Colon (tissue), 2 donors: Measurements from ENCODE around the gene UBE2D3.
A peak's percentile ranks its signal among the peaks of the same experiment; 100 is the strongest.
"Not testable (repeated sequence)": the region's sequence is repeated elsewhere in the genome, so short reads cannot be mapped to it uniquely, and the experiment has no call there.

Experiments used
- FAIRE-seq: peaks from 2 replicates; lab custom pipeline; 2012; peaks lifted over from hg19 to GRCh38; lab: Jason Lieb, UNC
- donor health status: control.
- donor health status: control.

UBE2D3 gene

GRCh38 chr4:102829803-102830202 lies 2.5 kb upstream of the UBE2D3 start:
- no peak for FAIRE-seq

- no peak for FAIRE-seq
Observed at GRCh38 chr4:102828497-102828808, 1.1 kb upstream of the UBE2D3 start.

GRCh38 chr4:102827674-102828496 lies 534 bp upstream of the UBE2D3 start:
- peak; percentile 24 for FAIRE-seq

- no peak for FAIRE-seq
Observed at GRCh38 chr4:102826105-102826889, 1.1 kb downstream of the UBE2D3 start.

DNA sequence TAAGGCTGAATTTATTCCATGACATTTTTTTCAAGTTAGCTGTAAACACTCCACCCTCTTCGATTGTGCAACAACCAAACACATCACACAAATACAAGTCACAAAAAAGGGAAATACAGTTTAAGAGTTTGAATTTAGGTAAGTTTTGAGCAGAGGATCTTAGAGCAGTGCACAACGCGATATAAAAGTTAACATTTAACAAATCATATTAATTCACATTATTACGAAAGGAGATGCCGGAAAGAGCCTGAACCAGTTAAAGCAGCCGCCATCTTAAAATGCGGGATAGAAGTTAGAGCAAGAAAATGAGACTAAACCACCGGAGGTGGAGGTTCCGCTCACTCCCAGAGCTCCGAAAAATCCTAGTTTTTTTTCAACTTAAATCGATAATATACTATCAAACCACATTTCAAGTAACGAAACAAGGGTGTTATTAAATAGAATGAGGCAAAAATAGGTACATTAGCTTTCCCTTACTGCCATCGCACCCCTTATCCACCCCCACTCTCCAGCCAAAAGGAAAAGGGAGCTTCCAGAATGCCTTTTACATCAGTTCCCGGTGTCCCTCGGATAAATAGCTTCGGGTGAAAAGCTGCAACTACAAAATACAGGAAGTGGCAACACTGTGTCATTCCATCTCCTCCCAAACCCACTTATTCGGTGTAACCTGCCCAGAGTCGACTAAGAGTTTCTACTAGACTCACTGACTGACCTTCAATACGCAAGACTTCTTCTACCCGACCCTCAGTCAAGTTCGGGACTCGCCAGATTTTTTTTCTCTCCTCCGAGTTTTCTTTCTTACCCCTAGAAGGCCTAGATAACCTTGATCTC lies 1.9 kb downstream of the UBE2D3 start:
- peak; percentile 14 for FAIRE-seq

GRCh38 chr4:102824398-102824797 lies 3.0 kb downstream of the UBE2D3 start:
- no peak for FAIRE-seq

DNA sequence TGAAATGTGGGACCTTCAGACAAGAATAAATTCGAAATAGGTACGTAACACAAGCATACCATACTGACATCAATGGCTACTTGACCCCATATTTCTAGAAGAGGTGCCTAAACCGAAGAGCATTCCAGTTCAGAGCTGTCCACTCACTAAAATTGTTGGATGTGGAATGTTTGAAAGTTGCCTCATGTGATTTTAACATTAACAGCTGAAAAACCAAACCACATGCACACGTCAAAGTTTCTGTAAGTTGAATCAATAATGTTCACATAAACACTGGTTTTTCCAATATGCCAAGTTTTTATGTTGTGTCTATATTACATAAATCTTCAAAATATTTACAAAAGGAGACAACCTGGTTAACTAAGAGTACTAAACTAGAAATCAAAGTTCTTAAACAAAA lies 3.5 kb downstream of the UBE2D3 start:
- FAIRE-seq: no peak

- FAIRE-seq: no peak
Observed at GRCh38 chr4:102823464-102823863, 3.9 kb downstream of the UBE2D3 start.

DNA sequence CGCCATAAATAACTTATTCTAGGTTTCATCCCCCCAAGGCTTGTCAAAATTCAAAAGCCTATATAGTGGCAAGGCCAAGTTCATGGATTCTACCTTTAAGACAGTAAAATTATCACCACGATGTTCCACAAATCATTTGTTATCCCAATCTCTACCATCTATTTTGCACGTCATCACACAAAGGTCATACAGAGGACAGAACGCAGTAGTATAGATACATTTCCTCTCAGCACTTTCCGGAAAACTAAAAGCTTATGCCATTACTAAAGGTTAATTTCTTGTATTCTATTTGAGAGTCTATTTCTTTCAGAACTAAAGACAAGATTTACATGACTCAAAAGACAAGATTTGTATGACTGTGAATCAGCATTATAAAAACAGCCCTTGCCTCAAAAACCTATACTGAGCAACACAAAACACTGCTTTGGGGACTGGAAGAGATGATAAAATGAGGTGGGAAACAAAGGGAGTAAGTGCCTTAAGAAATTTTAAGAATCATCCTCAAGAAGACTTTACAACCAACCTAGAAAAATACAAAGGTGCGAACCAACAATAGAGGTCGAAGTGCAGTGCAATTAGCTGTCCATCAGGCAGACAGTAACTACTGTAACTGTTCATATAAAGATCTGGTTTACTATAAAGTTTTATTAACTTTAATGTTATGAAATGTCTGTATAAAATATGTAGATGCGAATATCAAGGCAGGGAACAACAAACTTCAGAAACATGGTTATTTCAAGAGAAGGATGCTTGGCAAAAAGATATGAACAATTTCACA lies 7.6 kb downstream of the UBE2D3 start:
- FAIRE-seq: no peak

GRCh38 chr4:102819100-102819499 lies 8.3 kb downstream of the UBE2D3 start:
- FAIRE-seq: not testable (repeated sequence)

DNA sequence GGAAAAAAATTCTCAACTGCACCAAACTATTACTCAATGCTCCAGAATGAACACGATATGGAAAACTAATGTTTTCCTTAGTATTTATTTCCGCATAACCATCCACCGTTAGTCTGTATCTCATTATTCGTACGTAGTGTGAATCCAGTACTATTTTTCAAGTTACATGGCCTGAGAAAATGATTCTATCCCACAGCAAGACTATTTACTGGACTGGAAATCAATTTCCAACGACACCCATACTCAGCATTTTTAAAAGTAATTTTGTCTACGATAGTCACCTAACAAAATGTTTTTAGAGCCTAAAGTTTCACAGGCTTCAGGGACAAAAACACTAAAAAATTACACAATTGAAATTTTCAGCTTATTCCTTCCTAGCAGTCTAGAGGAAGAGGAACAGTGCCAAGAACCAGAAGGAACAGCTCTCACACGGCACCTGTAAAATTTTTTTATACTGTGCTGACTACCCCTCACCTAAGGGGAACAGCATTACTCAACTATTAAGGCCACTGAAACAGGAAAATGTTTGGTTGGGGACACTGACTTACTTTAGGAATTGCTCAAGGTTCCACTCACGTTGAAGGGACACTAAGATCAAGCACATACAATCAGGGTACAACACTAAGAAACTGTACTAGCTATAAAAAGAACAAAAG lies 9.6 kb downstream of the UBE2D3 start:
- FAIRE-seq: no peak

GRCh38 chr4:102817021-102817605 lies 10.2 kb downstream of the UBE2D3 start:
- FAIRE-seq: no peak

DNA sequence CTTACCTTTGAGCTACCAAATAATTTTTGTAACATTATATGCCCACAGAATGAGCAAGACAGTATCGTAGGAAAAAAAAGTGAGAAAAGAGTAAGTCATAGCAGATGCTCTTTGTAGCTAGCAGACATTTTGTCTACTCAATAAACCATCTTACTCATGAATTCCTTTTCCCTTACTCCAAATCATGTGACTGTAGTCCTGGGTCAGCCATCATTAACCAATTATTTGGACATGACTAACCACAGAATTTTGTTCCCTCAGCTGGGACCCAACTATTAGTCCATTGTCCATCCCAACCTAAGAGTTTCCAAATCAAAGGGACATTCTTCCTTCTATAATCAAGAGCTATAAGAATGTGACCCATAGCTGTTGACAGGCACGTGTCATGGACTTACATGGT lies 11.4 kb downstream of the UBE2D3 start:
- FAIRE-seq: no peak

DNA sequence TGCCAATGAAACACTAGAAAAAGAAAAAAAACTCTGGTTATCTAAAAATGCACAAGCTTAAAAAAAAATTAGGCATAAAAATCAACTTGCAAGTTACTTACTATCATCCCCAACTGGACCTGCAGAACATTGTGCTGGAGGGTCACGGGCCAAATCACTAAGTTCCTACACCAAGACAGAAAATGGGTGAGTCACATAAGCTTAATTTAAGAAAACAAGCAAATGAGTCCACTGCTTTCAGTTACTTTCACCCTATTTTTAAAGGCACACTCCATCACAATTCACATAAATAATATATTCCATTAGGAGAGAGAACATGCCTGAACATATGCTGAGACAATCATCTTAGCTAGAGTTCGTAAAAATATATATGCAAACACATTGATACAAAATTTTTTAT lies 17.7 kb downstream of the UBE2D3 start:
- no peak for FAIRE-seq

DNA sequence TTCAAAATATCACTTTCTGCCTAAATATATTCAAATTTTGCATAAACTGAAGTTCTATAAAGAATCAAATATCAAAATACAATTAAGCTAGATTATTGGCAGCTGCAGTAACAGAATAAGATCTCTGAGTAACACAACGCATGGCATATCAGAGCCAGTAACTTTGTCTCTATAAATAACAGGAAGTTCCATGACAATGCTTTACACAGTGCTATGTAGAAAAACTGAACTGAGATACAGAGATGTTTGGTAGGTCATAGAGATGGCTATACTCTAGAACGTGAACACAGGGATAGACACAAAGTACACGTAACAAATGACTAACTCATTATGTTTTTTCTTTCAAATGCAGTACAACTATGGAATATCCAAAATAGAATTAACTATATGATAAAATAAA lies 18.2 kb downstream of the UBE2D3 start:
- no peak for FAIRE-seq

- FAIRE-seq: no peak
Observed at GRCh38 chr4:102808009-102808408, 19.3 kb downstream of the UBE2D3 start.

GRCh38 chr4:102807345-102807744 lies 20.0 kb downstream of the UBE2D3 start:
- FAIRE-seq: no peak

DNA sequence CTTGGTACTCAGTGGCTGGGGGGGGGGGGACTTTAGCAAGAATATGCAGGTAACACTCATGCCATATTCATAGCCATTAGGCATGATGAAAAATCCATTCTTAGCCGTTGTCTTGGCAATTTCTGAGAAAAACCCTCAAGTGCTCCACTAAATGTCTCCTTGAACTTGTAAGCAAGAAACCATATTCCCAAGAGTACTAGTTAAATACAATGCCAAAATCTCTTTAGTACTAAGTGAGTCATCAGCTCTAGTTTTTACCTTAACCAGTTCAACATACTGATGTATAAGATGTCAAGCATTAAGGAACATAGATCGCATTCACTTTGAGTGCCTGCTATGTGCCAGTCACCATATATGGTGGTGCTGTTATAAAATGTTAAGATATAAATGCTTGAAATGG lies 27.5 kb downstream of the UBE2D3 start:
- FAIRE-seq: no peak

DNA sequence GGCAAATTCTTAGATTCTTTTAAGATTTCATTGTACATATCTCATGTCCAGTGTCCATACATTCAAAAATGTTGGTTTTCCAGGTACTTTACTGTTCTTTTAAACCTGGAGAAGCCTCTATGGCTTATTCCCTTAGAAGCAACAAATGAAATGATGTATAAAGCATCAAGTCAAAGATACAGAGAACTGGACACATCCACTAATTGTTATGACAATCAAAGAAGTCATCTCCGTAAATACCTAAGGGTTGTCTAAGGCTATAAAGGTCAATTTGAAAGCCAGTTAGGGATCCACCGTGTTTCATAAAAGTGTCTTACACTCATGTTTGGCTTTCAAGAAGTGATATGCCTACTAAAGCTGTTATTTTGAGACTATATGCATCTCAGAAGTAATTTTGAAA lies 32.4 kb downstream of the UBE2D3 start:
- FAIRE-seq: no peak

DNA sequence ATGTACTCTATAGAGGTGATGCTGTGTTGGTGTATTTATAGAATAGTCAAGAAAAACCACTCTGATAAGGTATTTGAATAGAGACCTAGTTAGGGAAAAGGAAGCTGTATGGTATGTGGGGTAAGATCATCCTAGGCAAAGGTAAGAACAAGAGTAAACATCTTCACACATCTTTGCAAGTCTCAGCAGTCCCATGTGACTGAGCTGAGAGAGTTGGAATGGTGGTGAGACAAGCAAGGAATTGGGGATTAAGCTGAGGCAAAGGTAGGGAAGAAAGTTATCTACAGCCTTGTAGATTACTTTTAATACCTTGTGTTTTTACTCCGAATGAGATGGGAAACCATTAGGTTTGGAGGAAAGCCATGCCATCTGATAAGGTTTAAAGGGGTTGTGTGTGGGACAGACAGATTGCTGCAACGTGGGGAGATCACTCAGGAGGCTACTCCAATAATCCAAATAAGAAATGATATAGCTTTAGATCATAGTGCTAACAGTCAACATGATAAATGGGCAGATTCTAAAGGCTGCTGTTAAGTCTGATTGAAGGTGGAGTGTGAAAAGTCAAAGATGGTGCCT lies 34.9 kb downstream of the UBE2D3 start:
- FAIRE-seq: no peak
